ENCODE results near the gene KAZALD1.

The KAZALD1 gene

DNA sequence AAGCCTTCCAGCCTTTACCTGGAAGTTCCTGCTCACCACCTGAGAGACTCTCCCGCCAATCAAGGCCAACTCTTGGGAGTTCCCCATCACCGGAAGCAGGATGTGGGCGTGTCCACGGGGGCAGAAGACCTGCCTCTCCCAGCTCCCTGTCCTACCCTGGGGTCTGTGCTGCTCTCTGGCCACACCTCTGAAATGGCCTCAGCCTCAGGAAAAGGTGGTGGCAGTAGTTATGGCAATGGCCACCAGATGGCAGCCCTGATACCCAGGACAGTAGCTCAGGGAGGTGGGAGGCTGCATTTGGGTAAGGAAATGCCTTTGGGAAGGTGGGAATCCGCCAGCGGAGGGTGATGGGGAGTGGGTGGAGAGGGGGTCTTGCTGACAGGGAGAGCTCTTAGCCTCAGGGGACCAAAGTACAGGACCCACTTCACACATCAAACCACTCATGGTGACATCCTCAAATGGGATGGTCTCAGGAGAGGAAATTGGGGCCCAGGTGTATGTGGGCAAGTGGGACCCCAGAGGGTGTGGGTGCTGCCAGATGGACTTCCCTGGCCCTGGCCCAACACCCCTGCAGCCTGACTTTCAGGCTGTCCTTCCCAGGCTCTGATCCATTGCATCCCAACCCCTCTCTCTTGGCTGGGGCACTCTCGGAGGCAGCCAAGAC, 33.9 kb downstream of the KAZALD1 start:
- DNase-seq (ENCODE audit: low read depth) = peak; percentile 64

DNA sequence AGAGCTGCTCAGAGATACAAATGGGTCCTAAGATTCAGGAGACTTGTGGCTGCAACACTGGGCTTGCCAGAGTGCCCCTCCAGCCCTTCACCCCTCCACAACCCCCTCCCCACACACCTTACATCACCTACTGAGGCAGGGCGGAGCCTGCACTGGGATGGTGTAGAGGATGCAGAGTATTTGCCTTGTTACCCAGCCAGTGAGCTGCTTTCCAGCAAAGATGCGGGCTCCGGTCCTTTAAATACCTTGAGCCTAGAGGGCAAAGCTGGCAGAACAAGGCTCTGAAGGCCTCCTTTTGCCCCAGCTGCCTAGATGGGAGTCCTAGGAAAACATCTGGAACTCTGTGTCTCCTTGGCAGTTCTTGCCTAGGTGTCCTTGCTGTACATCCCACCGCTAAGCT, 34.6 kb downstream of the KAZALD1 start:
- DNase-seq (ENCODE audit: low read depth) = no peak

DNA sequence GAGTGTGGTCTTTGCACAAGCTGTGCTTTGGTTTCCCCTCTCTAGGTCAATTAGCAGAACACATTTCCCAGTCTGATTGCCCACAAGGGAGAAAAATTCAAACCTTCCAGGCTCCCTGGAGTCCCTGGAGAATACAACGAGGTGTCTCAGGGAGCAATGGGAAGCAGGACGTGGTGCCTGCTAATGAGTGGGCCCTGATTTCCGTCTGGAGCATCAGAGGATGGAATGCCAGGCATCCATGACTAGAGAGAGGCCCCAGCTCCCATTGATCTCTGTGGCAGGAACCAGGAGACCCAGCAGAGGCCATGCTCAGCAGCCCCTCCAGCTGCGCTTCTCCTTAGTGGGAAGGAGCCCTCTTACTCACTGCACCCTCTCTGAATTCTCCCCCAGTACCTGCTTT, 36.1 kb downstream of the KAZALD1 start:
- DNase-seq (ENCODE audit: low read depth) = no peak

DNA sequence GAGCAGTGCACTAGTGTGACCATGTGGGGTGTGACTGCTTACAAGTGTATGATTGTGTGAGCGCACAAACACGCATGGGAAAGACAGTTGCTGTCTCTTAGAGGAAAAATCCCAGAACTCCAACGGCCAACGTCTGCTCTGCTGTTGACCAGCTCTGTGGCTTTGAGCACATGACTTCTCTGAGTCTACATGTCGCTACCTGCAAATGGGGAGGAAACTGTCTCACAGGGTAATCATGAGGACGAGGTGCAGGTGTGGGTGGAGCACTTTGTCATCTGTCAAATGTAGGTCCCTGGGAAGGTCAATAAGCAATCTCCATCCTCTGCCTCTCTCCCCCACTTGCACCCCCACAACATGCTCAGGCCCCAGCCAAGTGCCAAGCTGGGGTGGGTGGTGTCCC, 38.1 kb downstream of the KAZALD1 start:
- DNase-seq (ENCODE audit: low read depth) = no peak

DNA sequence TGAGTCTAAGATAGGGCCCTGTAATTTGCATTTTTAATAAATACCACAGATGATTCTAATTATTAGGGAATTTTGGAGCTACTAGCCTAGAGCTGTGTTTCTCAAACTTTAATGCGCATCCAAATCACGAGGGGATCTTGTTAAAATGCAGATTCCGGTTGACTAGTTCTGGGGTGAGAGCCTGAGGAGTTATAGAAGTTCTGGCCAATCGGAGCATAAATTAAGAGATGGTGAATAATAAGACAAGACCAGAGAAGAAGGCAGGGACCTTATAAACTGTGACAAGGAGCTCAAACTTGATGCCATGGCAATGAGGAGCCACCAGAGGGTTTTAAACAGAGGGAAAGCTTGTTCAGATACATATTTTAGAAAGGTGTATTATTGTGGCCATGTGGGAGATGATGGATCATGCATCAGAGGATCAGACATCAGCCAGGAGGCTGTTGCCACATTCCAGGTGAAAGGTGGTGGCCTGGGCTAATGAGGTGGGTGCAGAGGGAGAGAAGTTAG, 39.6 kb downstream of the KAZALD1 start:
- DNase-seq (ENCODE audit: low read depth) = no peak

DNA sequence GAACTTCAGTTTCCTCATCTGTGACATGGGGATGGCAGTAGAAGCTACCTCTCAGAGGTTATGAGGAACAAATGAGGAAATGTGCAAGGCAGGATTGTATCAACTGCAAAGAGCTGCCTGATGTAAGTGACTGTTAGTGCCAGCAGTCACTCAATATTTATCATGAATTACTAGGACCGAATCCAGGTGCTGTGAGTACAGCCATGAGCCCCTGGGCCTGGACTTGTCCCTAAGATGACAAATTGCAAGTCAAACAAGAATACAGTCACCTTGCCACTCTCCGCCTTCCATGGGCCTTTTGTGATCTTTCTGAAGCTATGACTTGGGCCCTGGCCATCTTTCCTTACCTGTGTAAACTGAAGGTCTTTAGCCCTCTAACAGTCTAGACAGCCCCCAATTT, 41.6 kb downstream of the KAZALD1 start:
- no peak for DNase-seq (ENCODE audit: low read depth)

DNA sequence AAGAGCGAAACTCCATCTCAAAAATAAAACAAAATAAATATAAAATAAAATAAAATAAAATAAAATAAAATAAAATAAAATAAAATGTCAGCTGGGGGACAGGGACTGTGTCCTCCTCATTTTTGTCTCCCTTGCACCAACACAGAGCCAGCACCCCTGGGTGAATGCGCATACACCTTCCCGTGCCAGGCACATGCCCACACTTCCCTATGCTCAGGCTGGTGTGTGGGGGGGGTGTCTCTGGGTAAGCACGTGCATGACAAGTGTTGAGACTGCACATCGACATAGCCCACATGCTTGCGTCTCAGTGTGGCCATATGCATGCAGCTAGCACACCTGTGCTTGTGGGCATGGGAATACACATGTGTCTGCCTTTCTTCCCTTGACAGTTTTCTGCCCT, 44.6 kb downstream of the KAZALD1 start:
- no peak for DNase-seq (ENCODE audit: low read depth)

DNA sequence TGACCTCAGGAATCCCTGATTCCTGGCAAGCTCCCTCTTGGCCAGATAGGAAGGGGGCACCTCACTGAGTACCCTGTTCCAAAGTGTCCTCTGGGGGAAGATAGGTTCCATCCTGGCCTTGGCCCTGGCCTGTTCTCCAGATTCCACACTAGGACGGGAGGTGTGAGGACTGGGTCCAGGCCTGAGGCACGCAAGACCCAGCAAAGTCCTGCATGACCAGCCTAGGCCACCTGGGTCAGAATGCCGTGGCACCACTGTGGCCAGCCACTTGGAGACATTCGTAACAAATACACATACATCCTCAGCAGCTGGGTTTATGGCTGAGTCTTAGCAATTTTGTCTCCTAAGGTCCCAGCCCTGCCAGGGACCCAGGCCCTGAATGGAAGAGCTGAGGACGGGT, 46.0 kb downstream of the KAZALD1 start:
- DNase-seq (ENCODE audit: low read depth) = no peak

DNA sequence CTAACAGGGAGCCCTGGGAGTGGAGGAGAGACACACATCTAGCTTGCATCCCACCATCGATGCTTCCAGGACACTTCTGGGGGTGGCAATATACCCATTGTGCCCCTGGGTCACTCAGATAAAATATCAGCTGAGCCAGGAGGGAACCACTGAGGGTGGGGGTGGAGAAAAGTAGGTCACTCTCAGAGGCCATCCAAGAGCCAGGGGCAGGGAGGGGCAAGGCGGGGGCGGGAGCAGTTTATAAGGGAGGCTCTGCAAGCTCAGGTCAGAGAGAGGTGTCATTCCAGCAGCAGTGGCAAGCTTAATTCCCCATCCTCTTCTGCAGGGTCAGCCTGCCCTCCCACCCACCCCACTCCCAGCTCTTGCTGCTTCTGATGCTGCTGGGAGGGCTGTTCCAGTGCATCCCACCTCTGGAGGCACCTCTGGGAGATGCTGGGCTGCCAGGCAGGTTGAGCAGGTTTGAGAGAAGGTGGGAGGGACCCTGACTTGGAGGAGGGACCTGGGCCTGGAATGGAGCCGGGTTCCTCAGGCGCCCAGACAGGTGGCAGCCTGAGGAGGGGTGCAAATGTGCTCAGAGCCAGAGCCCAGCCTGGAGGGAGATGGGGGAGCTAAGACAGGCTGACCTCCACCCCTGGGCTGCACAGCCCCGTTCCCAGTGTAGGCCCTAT, 49.2 kb downstream of the KAZALD1 start:
- no peak for DNase-seq (ENCODE audit: low read depth)

DNA sequence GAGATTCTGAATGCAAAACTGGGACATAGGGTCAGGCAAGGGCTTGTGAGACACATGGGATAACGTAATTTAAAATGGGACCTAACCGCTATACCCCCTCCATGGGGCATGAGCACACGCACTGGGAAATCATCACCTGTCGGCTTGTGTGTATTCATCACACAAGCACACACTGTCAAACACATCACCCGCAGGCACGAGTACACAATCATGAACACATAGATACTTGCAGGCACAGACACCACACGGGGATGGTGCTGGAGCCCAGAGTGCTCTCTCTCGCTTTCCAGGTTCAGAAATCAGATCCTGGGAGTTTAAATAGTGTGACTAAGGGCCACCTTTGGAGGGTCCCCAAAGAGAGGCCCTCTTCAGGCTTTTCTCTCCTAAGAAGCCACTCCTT, 49.8 kb downstream of the KAZALD1 start:
- no peak for DNase-seq (ENCODE audit: low read depth)

DNA sequence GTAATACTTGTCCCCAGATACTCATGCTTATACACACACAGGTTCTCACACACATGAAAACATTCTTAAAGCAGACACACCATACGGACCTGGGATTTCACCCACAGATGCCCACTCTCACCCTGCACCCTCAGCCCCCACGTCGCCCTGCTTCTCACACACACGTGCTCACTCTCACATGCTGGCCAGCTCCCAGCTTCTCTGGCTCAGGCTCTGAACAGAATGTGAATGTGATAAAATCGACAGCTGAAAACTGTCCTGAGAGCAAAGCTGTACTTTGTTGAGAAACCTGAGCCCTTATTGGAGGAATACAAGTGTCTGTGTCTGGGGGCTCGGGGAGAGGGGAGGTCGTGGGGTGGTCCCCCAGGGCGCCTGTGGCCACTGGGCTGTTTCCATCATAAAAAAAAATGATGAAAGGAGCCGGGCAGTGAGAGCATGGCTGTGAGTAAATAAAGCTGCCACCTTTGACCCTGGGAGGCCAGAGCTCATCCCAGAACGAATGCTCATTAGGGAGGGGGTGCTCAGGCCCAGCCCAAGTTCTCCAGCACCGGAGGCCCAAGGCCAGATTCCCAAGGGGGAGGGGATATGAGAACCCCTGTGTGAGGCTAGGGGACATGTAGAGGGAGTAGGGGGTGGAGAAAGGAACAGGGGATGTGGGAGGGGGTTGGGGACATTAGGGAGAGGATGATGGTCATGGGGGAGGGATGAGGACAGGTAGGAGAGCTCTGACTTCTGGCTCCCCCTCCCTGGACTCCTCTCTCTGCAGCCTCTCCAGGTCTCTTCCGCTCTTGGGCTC, 51.2 kb downstream of the KAZALD1 start:
- no peak for DNase-seq (ENCODE audit: low read depth)

DNA sequence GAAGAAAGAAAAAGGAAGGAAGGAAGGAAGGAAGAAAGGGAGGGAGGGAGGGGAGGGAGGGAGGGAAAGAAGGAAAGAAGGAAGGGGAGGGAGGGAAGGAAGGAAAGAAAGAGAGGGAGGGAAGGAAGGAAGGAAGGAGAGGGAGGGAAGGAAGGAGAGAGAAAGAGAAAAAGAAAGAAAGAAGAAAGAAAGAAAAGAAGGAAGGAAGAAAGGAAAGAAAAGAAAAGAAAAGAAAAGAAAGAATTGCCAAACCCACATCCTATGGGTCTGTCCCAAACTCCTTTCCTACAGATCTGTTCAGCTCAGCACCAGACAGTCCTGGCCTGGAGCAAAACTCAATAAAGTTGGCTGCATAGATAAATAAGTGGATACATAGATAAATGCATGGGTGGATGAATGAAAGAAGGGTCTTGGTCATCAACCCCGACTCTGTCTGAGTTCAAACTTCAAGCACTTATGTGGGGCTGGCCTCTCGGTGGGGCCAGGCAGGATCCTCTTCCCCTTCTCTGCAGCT, 52.2 kb downstream of the KAZALD1 start:
- DNase-seq (ENCODE audit: low read depth) = no peak

DNA sequence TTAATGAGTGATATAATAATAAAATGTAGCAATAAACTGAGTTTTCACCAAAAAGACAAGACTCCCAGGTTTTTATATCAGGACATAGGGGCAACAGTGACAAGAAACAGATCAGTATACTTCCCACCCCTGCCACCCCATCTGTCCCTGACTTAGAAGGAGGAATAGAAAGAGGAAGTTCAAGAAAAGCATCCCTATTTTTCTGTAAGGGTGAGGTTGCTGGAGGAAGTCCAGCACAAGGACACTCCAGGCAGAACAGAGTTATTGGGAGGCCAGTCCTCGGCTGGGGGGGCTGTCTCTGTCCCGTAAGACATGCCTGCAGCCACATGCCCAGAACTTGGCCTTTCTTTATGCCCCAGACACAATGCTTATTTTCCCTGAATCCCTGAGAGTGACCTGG, 52.9 kb downstream of the KAZALD1 start:
- DNase-seq (ENCODE audit: low read depth) = no peak

All from activated T-cell treated with anti-CD3 and anti-CD28 coated beads for 24 hours (primary cell).